GM12874 (cell line): Measurements from ENCODE around the gene ATN1.

Experiments used
- CTCF ChIP-seq: IDR thresholded peaks from 2 replicates; pipeline ENCODE4 v1.5.1; 2011; ENCODE audit warnings: low read depth, mild to moderate bottlenecking, control low read depth, low read length, moderate library complexity; ENCODE audit not compliant: insufficient read depth

The ATN1 gene

GRCh38 chr12:6915789-6916285, 11.9 kb upstream of the ATN1 start:
- no peak for TF ChIP-seq CTCF

GRCh38 chr12:6916426-6917200, 11.1 kb upstream of the ATN1 start:
- no peak for TF ChIP-seq CTCF

GRCh38 chr12:6917491-6918231, 10.1 kb upstream of the ATN1 start:
- no peak for TF ChIP-seq CTCF

- no peak for TF ChIP-seq CTCF
These were observed 8.2 kb upstream of the ATN1 start for GRCh38 chr12:6919588-6919987.

GRCh38 chr12:6921539-6921938, 6.2 kb upstream of the ATN1 start:
- TF ChIP-seq CTCF: no peak

- TF ChIP-seq CTCF: 0 out of 2 replicates have a peak, but pooled peaks have one; percentile 4
These were observed 5.5 kb upstream of the ATN1 start for GRCh38 chr12:6921996-6922946.
